ENCODE measurements around the gene DESI2. TPM values are rescaled to one million over a fixed set of nuclear protein-coding genes. Genes with fewer than 3 reads are reported as not detected.

Gene DESI2
- total RNA-seq, 1 donor from 2014 or later: 53.3 TPM

- no peak for TF ChIP-seq CTCF (IDR thresholded peaks at IDR 0.05)
- DNase-seq (ENCODE audit: extremely low spot score, unreplicated experiment): no peak
- H3K27me3 Mint-ChIP-seq (ENCODE audit: unreplicated experiment): peaks cover 8% of the 10 kb centered on the region
These were observed 16.3 kb upstream of the DESI2 start for GRCh38 chr1:244636488-244637259.

GRCh38 chr1:244639561-244639960 lies 13.4 kb upstream of the DESI2 start:
- no peak for DNase-seq (ENCODE audit: extremely low spot score, unreplicated experiment)
- peaks cover 22% of the 10 kb centered on the region for H3K27me3 Mint-ChIP-seq (ENCODE audit: unreplicated experiment)
- H3K9me3 Mint-ChIP-seq (ENCODE audit: unreplicated experiment): peaks cover 5% of the 10 kb centered on the region
- no peak overlapping the region for H3K4me3 Mint-ChIP-seq (ENCODE audit: unreplicated experiment)
- TF ChIP-seq CTCF (IDR thresholded peaks at IDR 0.05): no peak
- no peaks in the 10 kb centered on the region for H3K4me1 Mint-ChIP-seq (ENCODE audit: unreplicated experiment)
- no peak overlapping the region for H3K27ac Mint-ChIP-seq (ENCODE audit: unreplicated experiment)
- H3K36me3 Mint-ChIP-seq (ENCODE audit: unreplicated experiment): no peaks in the 10 kb centered on the region

More at GRCh38 chr1:244636488-244637259, 16.3 kb upstream of the DESI2 start:
- H3K9me3 Mint-ChIP-seq (ENCODE audit: unreplicated experiment): peaks cover 7% of the 10 kb centered on the region
- H3K36me3 Mint-ChIP-seq (ENCODE audit: unreplicated experiment): no peaks in the 10 kb centered on the region
- no peaks in the 10 kb centered on the region for H3K4me1 Mint-ChIP-seq (ENCODE audit: unreplicated experiment)
- H3K4me3 Mint-ChIP-seq (ENCODE audit: unreplicated experiment): no peak overlapping the region
- H3K27ac Mint-ChIP-seq (ENCODE audit: unreplicated experiment): no peak overlapping the region

GRCh38 chr1:244640917-244641316 lies 12.0 kb upstream of the DESI2 start:
- Mint-ChIP-seq H3K27ac (ENCODE audit: unreplicated experiment) (no peak overlapping the region), H3K4me1 (ENCODE audit: unreplicated experiment) (no peaks in the 10 kb centered on the region), H3K9me3 (ENCODE audit: unreplicated experiment) (peaks cover 5% of the 10 kb centered on the region), H3K27me3 (ENCODE audit: unreplicated experiment) (peaks cover 22% of the 10 kb centered on the region), H3K4me3 (ENCODE audit: unreplicated experiment) (no peak overlapping the region), H3K36me3 (ENCODE audit: unreplicated experiment) (no peaks in the 10 kb centered on the region)
- DNase-seq (ENCODE audit: extremely low spot score, unreplicated experiment): no peak
- no peak for TF ChIP-seq CTCF (IDR thresholded peaks at IDR 0.05)

- Mint-ChIP-seq H3K27ac (ENCODE audit: unreplicated experiment) (no peak overlapping the region), H3K27me3 (ENCODE audit: unreplicated experiment) (peaks cover 22% of the 10 kb centered on the region), H3K9me3 (ENCODE audit: unreplicated experiment) (peaks cover 5% of the 10 kb centered on the region), H3K4me3 (ENCODE audit: unreplicated experiment) (no peak overlapping the region), H3K36me3 (ENCODE audit: unreplicated experiment) (no peaks in the 10 kb centered on the region), H3K4me1 (ENCODE audit: unreplicated experiment) (no peaks in the 10 kb centered on the region)
- no peak for DNase-seq (ENCODE audit: extremely low spot score, unreplicated experiment)
- no peak for TF ChIP-seq CTCF (IDR thresholded peaks at IDR 0.05)
These were observed 10.4 kb upstream of the DESI2 start for GRCh38 chr1:244642526-244642925.

GRCh38 chr1:244642988-244643387 lies 9.9 kb upstream of the DESI2 start:
- Mint-ChIP-seq H3K4me1 (ENCODE audit: unreplicated experiment) (no peaks in the 10 kb centered on the region), H3K36me3 (ENCODE audit: unreplicated experiment) (no peaks in the 10 kb centered on the region), H3K9me3 (ENCODE audit: unreplicated experiment) (peaks cover 5% of the 10 kb centered on the region), H3K4me3 (ENCODE audit: unreplicated experiment) (no peak overlapping the region), H3K27ac (ENCODE audit: unreplicated experiment) (no peak overlapping the region), H3K27me3 (ENCODE audit: unreplicated experiment) (peaks cover 22% of the 10 kb centered on the region)
- no peak for DNase-seq (ENCODE audit: extremely low spot score, unreplicated experiment)
- no peak for TF ChIP-seq CTCF (IDR thresholded peaks at IDR 0.05)

Measured in osteocyte (in vitro differentiated cells).